Esophagus squamous epithelium (tissue), 5 donors: ENCODE results near the gene TTC21A. TPM values are rescaled to one million over a fixed set of nuclear protein-coding genes. Genes with fewer than 3 reads are reported as not detected.

Source experiments
- DNase-seq: peaks from one replicate; lab custom pipeline; 2025; lab: John Stamatoyannopoulos, UW
- H3K27ac ChIP-seq, 4 donors: fragments of 200-600 bp; sonication (generic); one replicate each; pipeline ENCODE4 v1.5.1; 2016 to 2019; ENCODE audit warnings: mild to moderate bottlenecking in 1 of 4
- H3K27me3 ChIP-seq, 4 donors: fragments of 200-600 bp; sonication (generic); 1 replicate in 3 of 4; 2 replicates in 1 of 4; pipeline versions ENCODE4 v1.5.1 to v1.6.0; 2017 to 2021; ENCODE audit warnings: antibody characterized with exemption in 1 of 4
- H3K36me3 ChIP-seq, 3 donors: fragments of 200-600 bp; sonication (generic); one replicate each; pipeline ENCODE4 v1.5.1; 2016 to 2019
- H3K4me1 ChIP-seq, 3 donors: fragments of 200-600 bp; sonication (generic); one replicate each; pipeline ENCODE4 v1.5.1; 2017 to 2019
- H3K4me3 ChIP-seq, 4 donors: fragments of 200-600 bp; sonication (generic); 1 replicate in 3 of 4; 2 replicates in 1 of 4; pipeline ENCODE4 v1.5.1; 2016 to 2019; ENCODE audit warnings: mild to moderate bottlenecking in 2 of 4, moderate library complexity in 1 of 4
- H3K9me3 ChIP-seq, 3 donors: fragments of 200-600 bp; sonication (generic); one replicate each; pipeline ENCODE4 v1.5.1; 2016 to 2019
- POLR2A ChIP-seq, 4 donors: fragments of 450-650 bp; IDR thresholded peaks; one replicate each; pipeline ENCODE4 v1.6.1; 2017; ENCODE audit warnings: antibody characterized with exemption in 4 of 4, mild to moderate bottlenecking in 4 of 4, moderate library complexity in 3 of 4
- WGBS, 2 donors: methylation state at CpG; one replicate each; pipeline ENCODE4 v1.1.5; 2018; 5-methylcytosine and 5-hydroxymethylcytosine counted together
- intact Hi-C: fragments of 100-400 bp; cut with DNase I; formaldehyde crosslinking; loops from one replicate; pipeline ENCODE4 v1.15.0; 2022
- total RNA-seq, 4 donors: library from RNA; depleted of rRNA; stranded (reverse); fragments of >200 nt; gene quantifications; one replicate each; pipeline ENCODE4 v1.1.0, GENCODE V29; 2016
- TF ChIP-seq, protein P1 (sequence below), 6 experiments: fragments of 450-650 bp in 4 of 6; fragments of 200-600 bp in 2 of 6; sonication (generic) in 2 of 6; IDR thresholded peaks; one replicate each; pipeline ENCODE4 v1.5.1; 2016 to 2019; ENCODE audit warnings: antibody characterized with exemption in 6 of 6, mild to moderate bottlenecking in 4 of 6, moderate library complexity in 4 of 6
- donor health status: DM: yes; HTN: yes; CAD: no.

Gene TTC21A
- total RNA-seq, 4 donors from 2014 or later: 1.6 to 2.9 (median 2.5) TPM

- Histone ChIP-seq H3K27ac (peak overlapping the region; percentile 83 to 93 (median 88)), H3K36me3 (peaks cover 23 to 68% (median 30%) of the 10 kb centered on the region in 3 donors), H3K4me3 (peak overlapping the region in 1 of 4 donors; percentile 37), H3K4me1 (peaks cover 40 to 87% (median 47%) of the 10 kb centered on the region in 3 donors), H3K9me3 (no peaks in the 10 kb centered on the region), H3K27me3 (no peaks in the 10 kb centered on the region)
- WGBS, 2 donors: 15 to 25% methylated on average over 5 of the region's 5 CpGs
- DNase-seq: no peak
- no peak for TF ChIP-seq POLR2A (IDR thresholded peaks at IDR 0.05)
- intact Hi-C loops: no loop called here
Observed at GRCh38 chr3:39142067-39142466, 34.6 kb downstream of the TTC21A start.

- intact Hi-C loops: no loop called here
- Histone ChIP-seq H3K4me1 (peaks cover 52 to 98% (median 59%) of the 10 kb centered on the region in 3 donors), H3K36me3 (peaks cover 23 to 59% (median 30%) of the 10 kb centered on the region in 3 donors), H3K4me3 (no peak overlapping the region), H3K9me3 (no peaks in the 10 kb centered on the region), H3K27ac (peak overlapping the region; percentile 2 to 93 (median 86)), H3K27me3 (no peaks in the 10 kb centered on the region)
- no peak for DNase-seq
- 73 to 79% methylated on average over 6 to 14 of the region's 14 CpGs for WGBS, 2 donors
- no peak for TF ChIP-seq POLR2A (IDR thresholded peaks at IDR 0.05)
- TF ChIP-seq, protein P1, sequence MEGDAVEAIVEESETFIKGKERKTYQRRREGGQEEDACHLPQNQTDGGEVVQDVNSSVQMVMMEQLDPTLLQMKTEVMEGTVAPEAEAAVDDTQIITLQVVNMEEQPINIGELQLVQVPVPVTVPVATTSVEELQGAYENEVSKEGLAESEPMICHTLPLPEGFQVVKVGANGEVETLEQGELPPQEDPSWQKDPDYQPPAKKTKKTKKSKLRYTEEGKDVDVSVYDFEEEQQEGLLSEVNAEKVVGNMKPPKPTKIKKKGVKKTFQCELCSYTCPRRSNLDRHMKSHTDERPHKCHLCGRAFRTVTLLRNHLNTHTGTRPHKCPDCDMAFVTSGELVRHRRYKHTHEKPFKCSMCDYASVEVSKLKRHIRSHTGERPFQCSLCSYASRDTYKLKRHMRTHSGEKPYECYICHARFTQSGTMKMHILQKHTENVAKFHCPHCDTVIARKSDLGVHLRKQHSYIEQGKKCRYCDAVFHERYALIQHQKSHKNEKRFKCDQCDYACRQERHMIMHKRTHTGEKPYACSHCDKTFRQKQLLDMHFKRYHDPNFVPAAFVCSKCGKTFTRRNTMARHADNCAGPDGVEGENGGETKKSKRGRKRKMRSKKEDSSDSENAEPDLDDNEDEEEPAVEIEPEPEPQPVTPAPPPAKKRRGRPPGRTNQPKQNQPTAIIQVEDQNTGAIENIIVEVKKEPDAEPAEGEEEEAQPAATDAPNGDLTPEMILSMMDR (IDR thresholded peaks at IDR 0.05): no peak
Observed at GRCh38 chr3:39143051-39143885, 35.8 kb downstream of the TTC21A start.

- peaks cover 57 to 100% (median 68%) of the 10 kb centered on the region in 3 donors for H3K4me1 ChIP-seq
- no peak for DNase-seq
- intact Hi-C loops: no loop called here
- H3K27ac ChIP-seq: no peak overlapping the region
- TF ChIP-seq POLR2A (IDR thresholded peaks at IDR 0.05): no peak
- TF ChIP-seq, protein P1 (IDR thresholded peaks at IDR 0.05): no peak
- H3K9me3 ChIP-seq: no peaks in the 10 kb centered on the region
- H3K4me3 ChIP-seq: no peak overlapping the region
- WGBS, 2 donors: 67 to 82% methylated on average over 3 to 6 of the region's 20 CpGs
- no peaks in the 10 kb centered on the region for H3K27me3 ChIP-seq
- peaks cover 23 to 59% (median 30%) of the 10 kb centered on the region in 3 donors for H3K36me3 ChIP-seq
Observed at GRCh38 chr3:39144095-39144747, 36.7 kb downstream of the TTC21A start.

GRCh38 chr3:39144748-39145380, 37.4 kb downstream of the TTC21A start:
- H3K4me3 ChIP-seq: no peak overlapping the region
- H3K36me3 ChIP-seq: peaks cover 23 to 59% (median 30%) of the 10 kb centered on the region in 3 donors
- no peaks in the 10 kb centered on the region for H3K9me3 ChIP-seq
- peaks cover 57 to 100% (median 71%) of the 10 kb centered on the region in 3 donors for H3K4me1 ChIP-seq
- H3K27ac ChIP-seq: peak overlapping the region in 2 of 4 donors; percentile 98 to 99
- 82 to 89% methylated on average over 6 to 12 of the region's 23 CpGs for WGBS, 2 donors
- TF ChIP-seq, protein P1 (IDR thresholded peaks at IDR 0.05): no peak
- TF ChIP-seq POLR2A (IDR thresholded peaks at IDR 0.05): no peak
- intact Hi-C loops: loop anchor here (5.0 kb wide), 1 partner anchor 37 kb away; no protein-coding TSS in a partner anchor
- no peaks in the 10 kb centered on the region for H3K27me3 ChIP-seq
- no peak for DNase-seq

DNA sequence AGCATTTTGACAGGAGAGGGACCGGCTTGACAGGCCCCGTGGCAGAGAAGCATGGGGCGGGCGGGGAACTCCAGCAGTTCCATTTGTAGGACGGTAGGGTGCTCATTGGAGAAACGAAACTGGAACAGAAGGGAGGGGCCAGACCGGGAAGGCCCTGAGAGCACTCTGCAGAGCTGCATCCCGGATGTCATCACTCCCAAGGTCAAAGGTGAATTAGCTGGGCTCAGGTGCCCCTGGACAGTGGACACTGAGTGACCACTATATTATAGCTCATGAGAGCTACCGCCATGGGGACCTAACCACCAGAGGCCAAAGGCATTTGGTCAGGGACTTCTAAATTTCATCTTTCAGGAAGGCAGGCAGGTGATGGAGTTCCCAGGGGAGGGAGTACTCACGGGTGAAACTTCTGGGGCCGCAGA, 38.6 kb downstream of the TTC21A start:
- H3K36me3 ChIP-seq: peaks cover 23 to 56% (median 30%) of the 10 kb centered on the region in 3 donors

More for the DNA sequence above, 38.6 kb downstream of the TTC21A start:
- no peak for TF ChIP-seq POLR2A (IDR thresholded peaks at IDR 0.05)
- TF ChIP-seq, protein P1 (IDR thresholded peaks at IDR 0.05): peak in 3 of 6 experiments; percentile 12 to 58 (median 48)
- intact Hi-C loops: loop anchor here (5.0 kb wide), 1 partner anchor 36 kb away; no protein-coding TSS in a partner anchor
- Histone ChIP-seq H3K4me1 (peaks cover 62 to 100% (median 74%) of the 10 kb centered on the region in 3 donors), H3K27me3 (no peaks in the 10 kb centered on the region), H3K27ac (peak overlapping the region; percentile 80 to 99 (median 96)), H3K4me3 (no peak overlapping the region), H3K9me3 (no peaks in the 10 kb centered on the region)
- WGBS, 2 donors: 33 to 60% methylated on average over 8 to 9 of the region's 11 CpGs
- DNase-seq: no peak
